Inflammatory macrophage treated with lipopolysaccharide for 4 hours (primary cell): ENCODE measurements around the gene COL3A1.

Source experiments
- DNase-seq: peaks from one replicate; pipeline ENCODE4 v3.0.0-alpha.2; 2020

COL3A1 gene

DNA sequence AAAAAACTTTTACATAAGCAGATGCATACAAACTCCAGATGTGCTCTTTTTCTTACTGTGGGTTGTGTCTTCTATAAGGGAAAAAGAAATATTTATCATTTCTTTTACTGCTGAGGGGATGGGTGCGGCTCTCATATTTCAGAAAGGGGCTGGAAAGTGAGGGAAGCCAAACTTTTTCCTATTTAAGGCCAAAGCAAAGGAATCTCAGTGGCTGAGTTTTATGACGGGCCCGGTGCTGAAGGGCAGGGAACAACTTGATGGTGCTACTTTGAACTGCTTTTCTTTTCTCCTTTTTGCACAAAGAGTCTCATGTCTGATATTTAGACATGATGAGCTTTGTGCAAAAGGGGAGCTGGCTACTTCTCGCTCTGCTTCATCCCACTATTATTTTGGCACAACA is at the start of gene COL3A1:
TSS of gene COL3A1 (plus strand) at position 210 of the 400 bp plus-strand sequence. CDS start at position 327, 117 bp downstream.
- DNase-seq = no peak

DNA sequence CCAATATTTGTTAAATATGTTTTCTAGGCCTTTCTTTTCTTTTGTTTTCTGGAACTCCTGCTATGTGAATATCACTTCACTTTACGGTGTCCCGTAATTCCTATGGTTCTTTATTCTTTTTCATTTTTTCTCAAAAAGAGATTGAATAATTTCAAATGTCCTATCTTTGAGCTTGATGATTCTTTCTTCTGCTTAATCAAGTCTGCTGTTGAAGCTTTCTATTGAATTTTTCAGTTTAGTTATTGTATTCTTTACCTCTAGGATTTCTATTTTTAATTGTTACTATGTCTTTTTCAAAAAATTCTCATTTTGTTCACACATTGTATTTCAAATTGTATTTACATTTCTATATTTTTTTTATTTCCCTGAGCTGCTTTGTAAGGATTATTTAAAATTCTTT is 45.5 kb upstream of the COL3A1 start:
- no peak for DNase-seq

GRCh38 chr2:188931361-188931760 is 42.8 kb upstream of the COL3A1 start:
- no peak for DNase-seq

DNA sequence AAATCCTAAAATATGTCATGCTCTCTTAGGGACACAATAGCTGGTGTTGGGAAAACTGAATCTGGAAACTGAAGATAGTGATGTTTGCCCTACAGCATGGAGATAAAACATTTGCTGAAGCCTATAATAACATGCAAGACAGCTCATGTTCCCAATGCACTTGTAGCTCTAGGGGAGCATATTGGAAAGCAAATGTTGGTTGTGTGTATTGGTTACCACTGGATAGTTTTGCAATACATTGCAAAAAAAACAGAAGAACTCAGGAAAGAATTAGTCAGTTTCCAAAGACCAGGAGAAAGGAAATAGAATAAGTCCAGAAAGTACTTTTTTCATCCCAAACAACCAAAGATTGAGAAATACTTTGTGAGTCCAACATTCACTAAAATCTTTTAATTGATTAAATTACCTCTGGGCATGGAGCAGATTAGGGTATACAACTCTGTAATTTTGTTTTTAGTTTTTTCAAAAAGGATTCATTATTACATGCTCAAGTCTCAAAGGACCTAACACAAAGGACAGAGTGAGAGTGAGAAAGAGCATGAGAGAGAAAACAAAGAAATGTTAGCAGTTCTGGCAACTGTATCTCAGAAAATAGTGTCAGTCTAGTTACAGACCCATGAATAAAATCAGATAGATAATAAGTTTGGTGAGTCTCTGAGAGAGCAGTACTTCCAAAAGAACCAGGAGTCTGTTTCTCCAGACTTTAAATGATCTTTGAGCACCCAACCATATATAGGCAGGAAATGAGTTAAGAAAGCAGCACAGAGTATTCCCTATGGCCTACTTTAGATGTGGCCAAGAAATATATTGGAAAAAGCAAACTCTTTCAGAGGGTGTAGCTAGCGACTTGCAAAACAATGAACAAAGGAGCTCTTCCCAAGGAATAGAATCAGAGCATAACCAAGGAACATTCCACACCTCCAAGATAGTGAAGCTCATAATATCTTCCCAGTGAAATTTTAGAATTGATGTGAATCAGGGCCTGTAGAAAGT is 36.6 kb upstream of the COL3A1 start:
- no peak for DNase-seq

DNA sequence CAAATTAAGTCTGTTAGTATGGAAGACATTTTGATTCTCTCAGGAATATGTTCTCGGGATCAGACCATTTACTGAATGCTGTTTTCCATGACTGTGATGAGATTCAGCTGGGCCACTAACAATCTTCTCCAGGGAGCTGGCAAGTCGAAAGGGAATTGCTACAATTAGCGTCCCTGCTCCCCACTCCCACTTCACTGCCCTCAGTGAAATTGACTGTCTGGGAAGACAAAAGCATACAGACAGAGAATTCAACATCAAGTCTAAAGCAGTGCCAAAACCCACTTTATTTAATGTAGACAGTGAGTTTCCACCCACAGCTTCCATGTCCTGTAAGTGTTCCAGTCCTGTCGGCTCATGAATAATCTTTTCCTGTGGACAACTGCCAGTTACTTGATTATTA is 34.0 kb upstream of the COL3A1 start:
- DNase-seq = no peak

DNA sequence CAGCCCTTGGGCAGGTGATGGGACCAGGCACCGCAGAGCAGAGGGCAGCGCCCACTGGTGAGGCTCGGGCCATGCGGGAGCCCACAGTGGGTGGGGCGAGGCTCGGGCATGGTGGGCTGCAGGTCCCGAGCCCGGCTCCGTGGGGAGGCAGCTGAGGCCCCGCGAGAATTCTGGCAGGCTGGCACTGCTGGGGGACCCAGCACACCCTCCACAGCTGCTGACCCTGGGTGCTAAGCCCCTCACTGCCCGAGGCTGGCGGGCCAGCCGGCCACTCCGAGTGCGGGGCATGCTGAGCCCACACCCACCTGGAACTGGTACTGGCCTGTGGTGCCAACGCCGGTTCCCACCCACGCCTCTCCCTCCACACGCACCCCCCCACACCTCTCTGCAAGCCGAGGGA is 29.7 kb upstream of the COL3A1 start:
- no peak for DNase-seq

GRCh38 chr2:188949046-188949818 is 24.9 kb upstream of the COL3A1 start:
- no peak for DNase-seq

GRCh38 chr2:188952901-188953300 is 21.3 kb upstream of the COL3A1 start:
- DNase-seq = no peak

DNA sequence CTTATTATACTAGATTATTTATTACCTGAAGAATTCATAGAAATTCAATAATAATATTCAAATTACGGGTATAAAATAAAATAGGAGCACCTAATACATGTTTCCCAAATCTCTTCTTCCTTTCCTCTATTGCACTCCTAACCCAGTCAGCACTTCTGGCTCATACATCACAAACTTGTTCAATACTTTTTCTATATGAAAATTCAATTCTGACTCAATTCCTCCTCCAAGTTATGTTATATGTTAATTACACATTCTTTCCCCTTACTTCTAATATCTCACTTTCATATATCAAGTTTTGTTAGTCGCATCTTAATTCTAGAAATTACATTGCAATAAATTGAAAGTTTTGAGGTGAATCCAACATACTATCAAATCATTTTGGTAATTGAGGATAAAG is 17.9 kb upstream of the COL3A1 start:
- no peak for DNase-seq

- DNase-seq = no peak
Measured at GRCh38 chr2:188956961-188957360, 17.2 kb upstream of the COL3A1 start.

DNA sequence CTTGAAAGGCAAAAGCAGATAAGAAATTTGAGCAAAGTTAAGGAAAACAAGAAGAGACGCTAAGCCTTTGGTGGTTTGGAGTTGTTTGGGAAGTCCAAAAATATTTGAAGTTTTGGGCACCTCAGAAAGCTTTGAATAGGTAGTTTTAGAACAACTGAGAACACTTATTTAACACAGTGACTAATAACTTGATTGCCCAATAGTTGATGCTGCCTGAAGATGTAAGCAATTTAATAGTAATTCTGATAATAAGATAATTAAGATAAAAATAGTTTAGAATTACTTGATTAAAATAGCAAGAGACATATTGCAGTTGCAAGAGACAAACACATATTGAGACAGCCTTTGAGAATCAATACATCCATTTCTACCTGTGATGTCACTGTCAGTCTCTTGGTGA is 16.5 kb upstream of the COL3A1 start:
- no peak for DNase-seq

DNA sequence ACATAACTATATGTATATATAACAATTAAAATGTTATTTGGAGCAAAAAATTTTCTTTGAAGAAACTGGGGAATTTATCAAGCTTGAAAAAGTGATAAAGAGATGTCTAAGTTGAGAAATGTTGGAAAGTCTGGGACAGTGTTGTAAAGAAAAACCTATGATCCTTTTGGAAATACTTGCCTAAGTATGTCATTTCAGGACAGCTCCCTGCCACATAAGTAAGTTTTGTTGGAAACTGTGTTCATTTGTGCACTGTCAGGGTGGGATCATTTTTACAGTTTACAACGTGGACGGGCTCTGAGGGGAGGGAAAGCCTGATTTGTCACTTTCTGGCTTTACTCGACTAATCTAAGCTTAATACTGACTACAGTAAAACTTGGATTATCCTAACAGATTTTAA is 10.4 kb upstream of the COL3A1 start:
- DNase-seq = no peak

GRCh38 chr2:188964976-188965546 is 9.1 kb upstream of the COL3A1 start:
- DNase-seq = no peak

DNA sequence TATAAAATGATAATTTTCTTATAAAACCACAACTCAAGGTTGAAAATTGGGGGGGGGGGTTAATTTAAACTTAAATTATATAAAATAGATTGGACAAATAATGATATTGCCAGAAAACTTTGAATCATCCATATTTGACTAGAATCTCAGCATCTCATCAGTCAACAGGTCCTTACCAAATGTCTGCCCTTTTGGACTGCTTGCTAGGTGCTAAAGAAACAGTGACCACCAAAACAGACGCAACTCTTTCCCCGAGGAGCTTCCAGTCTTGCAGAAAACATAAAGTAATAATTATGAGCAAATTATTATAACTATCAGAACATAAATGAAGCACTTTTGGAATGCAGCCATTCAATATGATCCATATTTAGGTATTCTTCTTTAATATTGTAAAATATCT is 8.6 kb upstream of the COL3A1 start:
- DNase-seq = no peak

DNA sequence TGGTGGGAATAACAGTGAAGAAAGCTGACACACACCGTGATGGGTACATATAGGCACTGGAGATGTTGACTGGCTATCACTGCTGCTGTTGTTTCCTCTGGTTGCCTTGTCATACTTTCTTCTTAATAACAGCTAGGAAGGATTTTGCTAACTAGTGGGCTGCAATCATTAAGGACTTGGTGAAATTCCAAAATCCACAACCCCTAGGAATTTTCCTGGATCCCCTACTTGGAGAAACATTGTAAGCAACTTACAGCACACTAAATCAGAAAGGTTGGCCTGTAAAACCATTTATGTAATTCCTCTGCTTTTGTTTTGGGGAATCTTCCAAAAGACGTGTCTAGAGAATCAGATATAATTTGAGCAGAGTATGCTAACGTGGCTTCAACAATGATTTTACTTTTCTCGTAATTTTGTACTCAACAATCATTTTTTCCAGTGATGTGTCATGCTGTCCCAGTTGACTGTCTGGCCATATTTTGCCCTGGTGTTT is 8.0 kb upstream of the COL3A1 start:
- no peak for DNase-seq

- no peak for DNase-seq
Measured at GRCh38 chr2:188966728-188967440, 7.3 kb upstream of the COL3A1 start.

DNA sequence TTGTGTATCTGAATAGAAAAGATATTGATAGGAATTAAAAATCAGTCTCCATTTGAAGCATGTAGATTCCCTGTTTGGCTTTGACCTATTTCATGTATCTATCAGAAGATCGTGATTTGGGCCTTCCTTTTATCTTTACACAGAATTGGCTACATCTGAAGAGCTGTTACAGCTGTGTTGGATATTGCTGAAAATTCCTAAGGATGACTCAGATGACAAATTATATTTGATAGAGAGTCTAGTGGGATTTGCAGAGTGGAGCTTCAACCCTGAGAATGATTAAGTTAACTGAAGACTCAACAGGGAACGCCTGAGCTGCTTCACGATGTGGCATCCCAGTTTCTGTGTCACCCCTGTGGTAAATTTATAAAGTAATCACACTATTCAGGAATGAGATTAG is 4.9 kb upstream of the COL3A1 start:
- no peak for DNase-seq

DNA sequence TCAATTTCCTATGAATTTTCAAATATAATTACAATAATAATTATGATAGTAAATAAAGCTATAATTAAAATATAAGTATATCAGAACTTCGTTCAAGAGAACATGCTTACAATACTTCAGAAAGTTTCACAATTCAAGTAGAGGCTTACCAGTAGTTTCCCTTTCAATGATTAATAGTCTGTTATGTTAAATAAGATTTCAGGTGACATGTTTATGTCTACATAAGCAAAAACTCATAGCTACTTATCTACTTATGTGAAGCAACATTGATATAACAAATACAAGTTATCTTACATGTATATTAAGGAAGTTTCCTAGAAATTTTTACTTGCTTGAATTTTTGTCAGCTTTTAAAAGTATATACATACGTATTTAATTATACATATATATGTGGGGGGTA is 4.5 kb upstream of the COL3A1 start:
- DNase-seq = no peak

DNA sequence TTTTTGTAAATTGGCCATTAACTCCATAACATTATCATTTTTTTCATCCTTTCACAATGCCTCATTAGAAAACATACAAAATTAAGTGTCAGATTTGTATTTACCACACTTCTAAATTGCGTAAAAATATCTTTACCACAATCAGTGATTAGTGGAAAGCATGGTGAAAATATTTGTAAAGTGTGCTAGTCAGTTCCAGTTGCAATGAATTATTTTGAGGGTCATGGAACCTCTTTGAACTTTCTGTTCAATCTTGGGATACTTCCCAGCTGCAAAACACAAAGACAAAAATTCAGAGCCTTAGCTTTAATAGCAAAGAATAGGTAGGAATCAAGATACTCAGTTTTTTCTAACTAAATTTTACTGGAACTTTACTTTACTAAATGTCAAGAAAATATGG is 4.0 kb upstream of the COL3A1 start:
- no peak for DNase-seq

- DNase-seq = no peak
Measured at GRCh38 chr2:188971432-188971861, 2.7 kb upstream of the COL3A1 start.

- DNase-seq = no peak
Measured at GRCh38 chr2:188973641-188974040, 532 bp upstream of the COL3A1 start.

DNA sequence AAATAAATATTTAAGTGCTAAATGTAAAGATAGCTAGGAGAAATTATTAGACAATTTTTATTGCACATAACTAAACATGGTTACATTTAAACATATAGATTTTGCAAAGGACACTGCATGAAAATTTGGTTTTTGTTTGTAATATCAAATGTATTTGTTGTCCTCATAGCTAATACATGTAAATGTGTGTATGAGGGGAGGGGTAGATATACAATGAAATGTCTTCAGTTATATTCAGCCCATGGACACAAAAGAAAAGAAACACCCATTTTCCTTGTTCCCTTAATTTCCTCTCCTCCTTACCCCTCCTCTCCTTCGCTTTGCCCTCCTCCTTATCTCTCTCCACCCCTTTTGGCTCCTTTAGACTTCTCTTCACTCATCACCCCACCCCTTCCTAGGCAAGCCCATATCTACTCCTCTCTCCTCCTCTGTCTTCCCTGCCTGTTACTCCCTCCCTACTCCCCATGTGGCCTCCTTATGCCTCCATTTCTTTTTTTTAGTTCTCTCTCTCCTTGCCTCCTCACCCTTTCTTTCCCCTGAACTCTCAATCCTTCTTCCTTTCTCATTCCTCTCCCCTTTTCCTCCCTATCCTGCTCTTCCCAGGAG is 1.4 kb downstream of the COL3A1 start:
- DNase-seq = no peak
